C4-2B (cell line): ENCODE measurements around the gene DDAH2.

Source experiments
- H3K27ac ChIP-seq: fragments of 450-650 bp; 2 replicates; pipeline ENCODE4 v1.5.1; 2017
- CTCF ChIP-seq: fragments of 450-650 bp; conservative IDR thresholded peaks from 2 replicates; pipeline ENCODE4 v1.5.1; 2017; ENCODE audit warnings: mild to moderate bottlenecking
- ZFX ChIP-seq: fragments of 450-650 bp; IDR thresholded peaks from 2 replicates; pipeline ENCODE4 v1.6.1; 2017

Gene DDAH2

GRCh38 chr6:31729515-31729978 is 448 bp upstream of the DDAH2 start:
- peak overlapping the region; percentile 68 for H3K27ac ChIP-seq
- no peak for TF ChIP-seq ZFX
- TF ChIP-seq CTCF = peak; percentile 59

- no peak overlapping the region; the same call in 1 of the 2 replicates for H3K27ac ChIP-seq
- no peak for TF ChIP-seq CTCF
- TF ChIP-seq ZFX = no peak
Observed at GRCh38 chr6:31727717-31728671, 1.1 kb downstream of the DDAH2 start.

- TF ChIP-seq ZFX = no peak
- TF ChIP-seq CTCF = no peak
- H3K27ac ChIP-seq = no peak overlapping the region
Observed at GRCh38 chr6:31727034-31727716, 1.9 kb downstream of the DDAH2 start.

- TF ChIP-seq CTCF (no peak), ZFX (no peak)
- no peak overlapping the region for H3K27ac ChIP-seq
Observed at GRCh38 chr6:31725502-31726350, 3.4 kb downstream of the DDAH2 start.

GRCh38 chr6:31723980-31724691 is 5.0 kb downstream of the DDAH2 start:
- no peak overlapping the region for H3K27ac ChIP-seq
- no peak for TF ChIP-seq ZFX
- no peak for TF ChIP-seq CTCF

GRCh38 chr6:31723245-31723979 is 5.7 kb downstream of the DDAH2 start, which contains the start of gene MPIG6B:
MPIG6B (plus strand) TSS chr6:31723373; CDS start chr6:31723384, 11 bp downstream.
- no peak within 1 kb of the TSS for H3K27ac ChIP-seq
- TF ChIP-seq CTCF = no peak
- no peak for TF ChIP-seq ZFX
